Measurements from ENCODE around the gene IPCEF1.

DNA sequence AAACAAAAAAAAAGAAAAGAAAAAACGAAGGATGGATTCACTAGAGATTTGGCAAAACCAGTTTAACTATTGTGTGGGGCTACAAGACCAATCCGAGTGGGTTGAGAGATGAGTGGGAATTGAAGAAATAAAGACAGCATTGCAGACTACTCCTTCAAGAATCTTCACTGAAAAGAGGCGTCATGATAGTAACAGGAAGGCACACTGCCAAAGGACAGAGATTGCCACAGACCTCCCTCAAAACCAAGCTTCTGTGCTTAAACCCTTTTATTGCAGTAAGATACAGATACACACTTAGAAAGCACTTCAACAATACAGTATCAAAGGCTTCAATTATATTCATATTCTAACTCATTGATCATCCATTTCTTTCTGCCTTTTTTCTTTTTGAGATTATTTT lies 103.9 kb downstream of the IPCEF1 start:
- TF ChIP-seq, protein P1, sequence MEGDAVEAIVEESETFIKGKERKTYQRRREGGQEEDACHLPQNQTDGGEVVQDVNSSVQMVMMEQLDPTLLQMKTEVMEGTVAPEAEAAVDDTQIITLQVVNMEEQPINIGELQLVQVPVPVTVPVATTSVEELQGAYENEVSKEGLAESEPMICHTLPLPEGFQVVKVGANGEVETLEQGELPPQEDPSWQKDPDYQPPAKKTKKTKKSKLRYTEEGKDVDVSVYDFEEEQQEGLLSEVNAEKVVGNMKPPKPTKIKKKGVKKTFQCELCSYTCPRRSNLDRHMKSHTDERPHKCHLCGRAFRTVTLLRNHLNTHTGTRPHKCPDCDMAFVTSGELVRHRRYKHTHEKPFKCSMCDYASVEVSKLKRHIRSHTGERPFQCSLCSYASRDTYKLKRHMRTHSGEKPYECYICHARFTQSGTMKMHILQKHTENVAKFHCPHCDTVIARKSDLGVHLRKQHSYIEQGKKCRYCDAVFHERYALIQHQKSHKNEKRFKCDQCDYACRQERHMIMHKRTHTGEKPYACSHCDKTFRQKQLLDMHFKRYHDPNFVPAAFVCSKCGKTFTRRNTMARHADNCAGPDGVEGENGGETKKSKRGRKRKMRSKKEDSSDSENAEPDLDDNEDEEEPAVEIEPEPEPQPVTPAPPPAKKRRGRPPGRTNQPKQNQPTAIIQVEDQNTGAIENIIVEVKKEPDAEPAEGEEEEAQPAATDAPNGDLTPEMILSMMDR (optimal IDR thresholded peaks at IDR 0.05 in 1 of 3, IDR thresholded peaks at IDR 0.05 in 1 of 3, conservative IDR thresholded peaks at IDR 0.05 in 1 of 3; ENCODE audit: extremely low read depth in 1 of 3, insufficient read depth in 2 of 3, low read length in 3 of 3), result no peak
- TF ChIP-seq EZH2 (IDR thresholded peaks at IDR 0.05; ENCODE audit: low read length), result no peak

Data from keratinocyte (primary cell).